ENCODE measurements around the gene RIMS4.
"Not testable (repeated sequence)": the region's sequence is repeated elsewhere in the genome, so short reads cannot be mapped to it uniquely, and the experiment has no call there.

Gene RIMS4

DNA sequence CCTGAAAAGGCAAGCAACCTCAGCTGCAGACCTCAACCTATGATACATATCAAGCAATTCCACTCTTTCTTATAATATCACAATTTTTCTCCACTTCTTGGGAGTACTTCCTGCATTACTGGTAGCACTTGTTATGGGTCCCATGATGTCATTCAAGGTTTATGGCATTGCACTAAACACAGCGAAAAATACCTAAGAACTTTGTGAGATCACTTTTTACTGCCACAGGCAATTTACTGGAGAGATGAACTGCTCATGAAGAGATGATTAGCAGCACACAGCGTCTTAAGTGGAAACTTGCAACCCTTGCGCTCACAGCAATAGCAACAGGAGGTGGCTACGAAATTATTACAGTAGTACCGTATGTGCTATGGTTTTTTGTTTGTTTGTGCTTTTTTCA, 19.3 kb upstream of the RIMS4 start:
- DNase-seq, result no peak

DNA sequence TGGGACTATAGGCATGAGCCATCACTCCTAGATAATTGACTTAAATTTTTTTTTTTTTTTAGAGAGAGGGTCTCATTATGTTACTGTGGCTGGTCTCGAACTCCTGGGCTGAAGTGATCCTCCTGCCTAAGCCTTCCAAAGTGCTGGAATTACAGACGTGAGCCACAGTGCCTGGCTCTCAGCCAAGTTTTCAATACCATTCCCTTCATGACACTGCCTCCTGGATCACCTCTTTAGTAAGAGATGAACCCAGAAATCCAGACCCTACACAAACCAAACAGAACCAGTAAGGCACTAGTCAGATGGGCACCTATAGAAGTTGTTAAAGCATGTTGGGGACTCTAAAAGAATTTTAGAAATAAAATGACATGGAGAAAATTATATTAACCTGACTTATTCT, 18.3 kb upstream of the RIMS4 start:
- no peak for DNase-seq

GRCh38 chr20:44827401-44827800, 17.1 kb upstream of the RIMS4 start:
- DNase-seq, result no peak

GRCh38 chr20:44821576-44821975, 11.2 kb upstream of the RIMS4 start:
- DNase-seq, result not testable (repeated sequence)

DNA sequence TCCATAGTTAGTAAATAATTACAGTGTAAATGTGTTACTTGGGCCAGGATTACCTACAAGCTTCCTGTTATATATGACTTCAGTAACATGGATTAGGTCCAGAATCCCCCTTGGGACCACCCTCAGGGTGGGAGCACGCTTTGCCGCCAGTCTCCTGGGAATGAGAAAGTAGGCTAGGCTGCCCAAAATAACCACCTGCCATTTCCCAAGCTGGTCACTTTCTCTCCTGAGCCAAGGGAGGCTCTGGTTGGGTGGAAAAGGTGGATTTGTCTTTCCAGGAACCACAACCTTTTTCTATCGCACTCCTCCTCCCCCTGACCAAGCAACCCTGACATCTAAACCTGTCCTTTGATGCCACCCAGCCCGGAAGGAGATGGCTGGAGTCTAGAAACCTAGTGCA, 9.6 kb upstream of the RIMS4 start:
- DNase-seq, result no peak

DNA sequence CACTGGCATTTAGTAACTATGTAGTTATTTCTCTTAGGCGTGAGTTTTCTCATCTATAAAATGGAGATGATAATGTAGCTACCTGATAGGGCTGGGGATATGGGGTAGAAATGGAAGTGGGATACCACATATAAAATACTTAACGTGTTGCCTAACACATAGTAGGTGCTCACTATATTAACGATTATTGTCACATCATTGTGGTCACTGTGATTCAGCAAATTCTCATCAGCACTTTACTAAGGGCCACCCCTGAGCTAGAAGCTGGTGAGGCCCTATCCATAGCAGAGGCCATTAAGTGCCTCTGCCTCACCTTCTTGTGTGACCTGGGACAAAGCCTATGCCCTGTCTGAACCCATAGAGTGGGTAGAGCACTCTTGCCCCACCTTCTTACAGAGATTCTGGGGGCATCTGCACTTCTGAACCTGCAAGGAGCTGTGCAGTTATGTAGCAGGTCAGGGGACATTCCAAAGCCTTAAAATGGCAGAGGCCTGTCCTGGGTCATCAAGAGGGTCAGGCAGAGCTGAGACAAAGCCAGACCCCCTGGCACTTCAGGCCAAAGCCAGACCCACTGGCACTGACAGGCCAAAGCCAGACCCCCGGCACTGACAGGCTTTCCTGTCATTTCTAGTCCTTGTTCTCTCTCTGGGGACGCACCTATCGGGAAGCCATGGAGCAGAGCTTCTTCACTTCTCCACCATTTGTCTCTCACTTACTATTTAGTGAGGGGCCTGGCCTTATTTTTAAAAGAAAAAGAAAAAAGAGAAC, 7.0 kb upstream of the RIMS4 start:
- DNase-seq, result no peak

DNA sequence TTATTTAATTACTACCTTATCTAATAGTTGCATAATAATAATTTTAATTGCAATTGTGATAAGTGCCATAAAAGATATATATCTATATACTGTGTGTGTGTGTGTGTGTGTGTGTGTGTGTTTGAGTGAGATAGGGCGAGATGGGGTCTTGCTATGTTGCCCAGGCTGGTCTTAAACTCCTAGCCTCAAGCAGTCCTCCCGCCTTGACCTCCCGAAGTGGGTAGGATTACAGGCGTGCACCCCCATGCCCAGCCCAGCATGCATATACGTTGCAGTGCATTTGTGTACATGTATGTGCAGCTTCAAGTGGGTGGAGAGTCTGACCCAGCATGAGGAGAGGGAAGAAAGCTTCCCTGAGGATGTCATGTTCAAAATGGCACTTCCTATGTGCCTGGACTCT, 4.6 kb upstream of the RIMS4 start:
- DNase-seq, result no peak

DNA sequence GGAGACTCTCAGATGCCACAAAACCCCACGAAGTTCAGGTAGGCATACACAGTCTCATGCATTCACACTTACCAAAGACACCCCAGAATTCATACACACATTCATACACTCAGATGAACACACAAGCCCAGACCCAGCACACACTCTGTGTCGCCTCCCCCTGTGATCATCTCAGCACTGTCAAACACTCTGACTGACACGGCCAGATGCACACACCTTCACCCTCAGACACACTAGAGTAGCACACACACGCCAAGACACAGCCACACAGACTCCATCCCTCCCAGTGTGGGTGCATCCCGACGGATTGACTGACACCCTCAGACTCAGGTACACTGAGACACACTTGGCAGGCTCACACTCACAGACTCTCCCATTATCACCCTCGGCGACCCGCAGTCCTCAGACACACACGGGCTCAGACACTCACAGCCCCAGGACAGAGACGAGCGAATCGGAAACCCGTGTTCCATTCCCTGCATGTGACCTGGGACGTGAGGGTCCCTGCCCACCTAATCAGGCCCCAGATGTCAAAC, 872 bp upstream of the RIMS4 start:
- no peak for DNase-seq

GRCh38 chr20:44810061-44810390, 320 bp downstream of the RIMS4 start:
- no peak for DNase-seq

DNA sequence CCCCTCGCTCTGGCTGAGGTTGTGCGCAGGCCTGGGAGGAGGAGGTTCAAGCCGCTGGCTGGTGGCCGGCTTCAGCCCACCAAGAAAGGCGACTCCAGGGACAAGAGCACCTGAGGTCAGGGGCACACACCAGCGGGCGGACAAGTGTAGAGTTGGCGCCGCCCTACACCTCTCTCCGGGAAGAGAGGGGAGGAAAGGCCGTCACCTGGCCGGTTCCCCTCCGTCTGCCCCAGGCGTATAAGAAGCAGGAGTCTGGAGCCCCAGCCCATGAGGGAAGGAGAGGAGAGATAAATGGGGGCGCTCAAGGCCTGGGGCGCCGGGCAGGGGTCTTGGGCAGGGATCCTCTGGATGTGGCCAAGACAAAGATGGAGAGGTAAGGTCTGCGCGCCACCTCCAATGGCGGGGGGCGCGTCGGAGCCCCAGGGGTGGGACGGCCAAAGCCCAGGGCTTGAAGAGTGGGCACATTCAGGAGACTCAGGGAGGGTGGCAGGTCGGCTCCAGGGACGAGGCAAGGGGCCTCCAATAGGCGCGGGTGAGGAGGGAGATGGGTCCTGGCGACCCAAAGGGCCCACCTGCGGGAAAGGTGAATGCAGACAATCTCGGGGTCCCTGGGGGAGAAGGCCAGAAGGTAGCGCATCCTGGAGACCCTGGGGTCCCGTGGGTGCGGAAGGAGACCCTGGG, 826 bp downstream of the RIMS4 start:
- DNase-seq, result no peak

DNA sequence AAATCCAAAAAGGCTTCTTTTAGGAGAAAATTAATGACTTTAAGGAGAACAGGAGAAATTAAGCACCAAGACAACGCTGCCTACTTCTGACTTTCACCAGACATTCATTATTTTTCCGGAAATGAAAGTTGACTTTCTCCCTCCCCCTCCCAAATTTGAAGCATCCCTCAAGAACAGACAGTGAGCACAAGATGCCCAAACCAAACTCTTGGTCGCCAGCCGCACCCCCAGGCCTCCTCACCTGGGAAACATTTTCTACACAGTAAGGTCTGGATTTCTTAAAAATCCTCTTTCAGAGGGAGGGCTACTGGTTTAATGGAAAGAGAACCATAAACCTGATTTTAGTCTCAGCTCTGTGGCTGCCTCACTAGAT, 2.7 kb downstream of the RIMS4 start:
- DNase-seq, result no peak

- DNase-seq, result no peak
These were observed 3.2 kb downstream of the RIMS4 start for GRCh38 chr20:44807051-44807683.

DNA sequence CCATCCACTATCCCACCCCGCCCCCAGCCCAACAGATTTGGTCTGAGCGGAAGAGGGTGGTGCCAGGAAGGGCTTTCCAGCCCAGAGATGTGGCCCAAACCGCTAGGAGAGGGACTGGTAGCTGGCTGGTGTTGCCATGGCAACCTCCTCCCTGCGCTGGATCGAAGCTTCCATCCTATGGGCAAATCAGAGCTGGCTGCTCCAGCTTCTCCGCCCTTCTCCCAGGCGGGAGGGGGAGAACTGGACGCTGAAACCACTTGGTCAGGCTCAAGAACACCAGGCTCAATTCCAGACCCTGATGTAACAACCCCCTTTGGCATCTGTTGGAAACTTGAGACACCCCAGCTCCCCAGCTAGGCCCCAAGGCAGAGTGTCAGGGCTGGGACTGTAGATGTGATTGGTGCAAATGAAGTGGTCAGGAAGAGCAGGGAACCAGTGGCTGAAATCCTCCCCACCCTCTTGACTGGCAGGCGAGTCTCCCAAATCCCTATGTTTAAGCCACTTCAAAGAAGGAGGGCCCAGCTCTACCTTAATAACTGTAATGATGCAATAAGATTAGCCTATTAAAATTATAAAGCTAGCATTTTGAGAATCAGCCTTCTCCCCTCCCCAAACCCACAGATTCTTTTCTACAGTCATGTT, 4.2 kb downstream of the RIMS4 start:
- no peak for DNase-seq

DNA sequence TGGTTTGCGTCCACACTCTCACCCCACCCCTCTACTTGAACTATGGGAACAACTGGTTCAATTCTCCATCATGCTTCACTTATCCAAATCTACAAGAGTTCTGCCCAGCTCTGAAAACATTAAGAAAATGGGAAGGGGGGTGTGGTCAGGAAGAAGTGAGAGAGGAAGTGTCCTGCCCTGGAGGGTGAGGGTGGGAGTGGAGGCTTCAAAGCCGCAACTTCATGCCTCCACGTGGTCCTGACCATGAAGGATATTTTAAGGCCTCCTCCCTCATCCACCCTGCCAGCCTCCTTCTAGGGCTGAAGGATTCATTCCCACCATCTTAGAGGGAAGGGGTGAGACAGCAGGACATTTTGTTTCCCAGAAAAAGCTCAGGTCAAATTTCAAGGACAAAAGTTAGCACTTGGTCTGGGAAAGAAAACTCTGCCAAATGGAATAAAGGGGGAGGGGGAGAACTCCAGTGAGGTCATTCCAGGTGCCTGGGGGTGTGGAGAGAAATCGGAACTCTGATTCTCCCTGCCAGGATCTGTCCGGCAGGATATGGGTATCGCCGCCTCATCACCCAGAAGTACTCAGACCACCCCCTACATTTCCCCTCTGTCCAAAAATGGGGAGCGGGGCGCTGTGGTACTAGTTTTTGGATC, 4.9 kb downstream of the RIMS4 start:
- no peak for DNase-seq

DNA sequence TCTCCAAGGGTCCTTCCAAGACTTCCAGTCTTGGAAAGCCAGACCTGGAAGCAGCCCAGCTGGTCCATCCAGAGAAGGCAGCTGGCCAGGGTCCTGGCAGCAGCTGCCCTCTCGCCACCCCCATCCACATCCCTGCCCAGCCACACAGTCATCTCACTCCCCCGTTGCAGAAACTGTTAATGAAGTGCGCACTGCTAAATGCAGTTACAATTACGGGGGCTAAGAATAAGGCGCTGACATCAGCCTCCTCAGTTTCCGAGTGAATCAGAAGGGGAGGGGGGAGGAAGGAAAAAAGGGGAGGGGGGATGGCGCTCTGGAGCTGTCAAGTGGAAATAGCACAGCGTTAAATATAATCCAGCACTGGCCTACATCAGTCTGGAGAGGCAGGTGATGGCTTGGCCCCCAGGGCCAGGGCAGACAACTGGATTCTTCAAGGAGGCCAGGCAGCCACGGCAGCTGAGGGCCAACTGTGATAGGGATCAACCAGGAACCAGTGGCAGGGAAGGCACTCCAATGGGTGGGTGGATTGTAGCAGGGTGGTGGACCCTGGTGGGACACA, 6.9 kb downstream of the RIMS4 start:
- no peak for DNase-seq

DNA sequence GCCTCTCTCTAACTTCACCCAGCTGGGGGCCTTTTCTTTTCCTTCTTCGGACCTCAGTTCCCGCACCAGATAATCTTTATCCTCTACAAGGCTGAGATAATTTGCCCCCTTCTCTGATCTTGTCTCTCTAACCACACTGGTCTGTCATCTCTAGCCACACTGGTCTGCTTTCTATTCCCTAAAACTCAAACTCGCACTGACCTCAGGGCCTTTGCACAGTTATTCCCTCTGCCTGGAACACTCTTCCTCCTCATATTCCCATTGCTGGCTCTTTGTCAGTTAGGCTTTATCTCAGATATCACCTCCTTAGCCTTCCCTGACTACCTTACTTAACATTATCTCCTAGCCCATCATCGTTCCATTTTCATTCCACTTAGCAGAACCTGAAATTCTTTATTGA, 7.6 kb downstream of the RIMS4 start:
- no peak for DNase-seq

GRCh38 chr20:44800391-44801046, 9.8 kb downstream of the RIMS4 start:
- no peak for DNase-seq

DNA sequence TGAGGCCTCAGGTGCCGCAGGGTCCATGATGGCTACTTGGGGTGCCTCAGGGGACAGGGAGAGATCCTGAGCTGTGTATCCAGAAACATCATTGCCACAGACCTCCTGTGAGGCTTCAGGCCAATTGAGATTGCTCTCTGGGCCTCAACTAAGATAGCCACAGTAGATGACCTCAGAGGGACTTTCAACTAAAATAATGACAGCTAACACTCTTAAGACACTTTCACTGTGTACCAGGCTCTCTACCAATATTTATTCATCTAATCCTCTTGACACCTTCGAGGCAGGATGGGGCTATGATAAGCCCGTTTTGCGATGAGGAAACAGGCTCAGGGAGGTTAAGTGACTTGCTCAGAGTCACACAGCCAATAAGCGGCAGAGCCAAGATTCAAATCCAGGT, 10.7 kb downstream of the RIMS4 start:
- DNase-seq, result no peak

DNA sequence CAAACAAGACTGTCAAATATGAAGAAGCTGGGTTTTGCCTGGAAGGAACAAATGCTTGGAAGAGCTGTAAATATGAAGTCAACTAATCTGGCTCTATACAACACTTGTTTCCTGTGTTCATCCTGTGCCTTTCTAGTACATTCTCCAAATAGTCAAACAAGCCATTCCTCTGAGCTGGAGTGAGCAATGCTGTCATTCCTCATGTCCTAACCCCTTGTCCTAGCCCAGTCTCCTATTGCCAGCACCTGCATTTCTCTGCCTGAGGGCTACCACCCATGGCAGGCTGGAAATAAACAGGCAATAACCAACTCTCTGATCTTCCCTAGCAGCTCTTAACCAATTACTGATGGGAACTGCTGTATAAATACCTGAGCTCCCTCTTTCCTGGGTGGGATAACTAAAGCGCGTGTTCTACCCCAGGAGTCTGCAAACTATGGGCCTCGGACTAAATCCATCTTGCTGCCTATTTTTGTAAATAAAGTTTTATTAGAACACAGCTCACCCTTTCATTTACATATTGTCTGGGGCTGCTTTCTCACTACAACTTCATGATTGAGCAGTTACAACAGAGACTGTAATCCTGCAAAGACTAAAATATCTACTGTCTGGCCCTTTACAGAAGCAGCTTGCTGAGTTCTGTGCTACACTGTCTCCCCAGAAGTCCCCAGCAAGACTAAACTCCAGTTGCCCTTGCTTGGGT, 13.4 kb downstream of the RIMS4 start:
- DNase-seq, result no peak

GRCh38 chr20:44796311-44796710, 14.0 kb downstream of the RIMS4 start:
- DNase-seq, result no peak

- no peak for DNase-seq
These were observed 14.5 kb downstream of the RIMS4 start for GRCh38 chr20:44795836-44796235.

- no peak for DNase-seq
These were observed 17.6 kb downstream of the RIMS4 start for GRCh38 chr20:44792796-44793195.
